PC-9 (cell line): Measurements from ENCODE around the gene HTR2A. TPM values are rescaled to one million over a fixed set of nuclear protein-coding genes. Genes with fewer than 3 reads are reported as not detected.

Source experiments
- BruUV-seq: library from RNA; stranded (reverse); fragments of 400-500 nt; replicated peaks from 2 replicates; lab custom pipeline; 2021; lab: Mats Ljungman, UMichigan
- CTCF ChIA-PET: fragments of 300-600 bp; sonication (Branson Sonifier 250); formaldehyde crosslinking; loops from one replicate; lab custom pipeline; 2022; ENCODE audit warnings: antibody characterized with exemption; lab: Charles Lee
- POLR2A ChIA-PET: fragments of 300-600 bp; sonication (Branson Sonifier 250); formaldehyde crosslinking; loops from one replicate; lab custom pipeline; 2022; ENCODE audit warnings: antibody characterized with exemption; ENCODE audit not compliant: unreplicated experiment; lab: Charles Lee
- DNase-seq, 2 experiments: peaks; one replicate each; pipeline versions ENCODE4 v3.0.0 to v3.0.0-alpha.2; 2015 to 2022; ENCODE audit warnings: mixed read lengths in 1 of 2
- H2AFZ ChIP-seq: fragments of 200-600 bp; sonication (generic); 2 replicates; pipeline ENCODE4 v1.8.1; 2017; ENCODE audit warnings: antibody characterized with exemption
- H3F3A ChIP-seq: fragments of 200-600 bp; sonication (generic); 2 replicates; pipeline ENCODE4 v1.8.1; 2017; ENCODE audit warnings: antibody characterized with exemption, mild to moderate bottlenecking, low read depth; ENCODE audit not compliant: insufficient read depth
- H3K27ac ChIP-seq: fragments of 200-600 bp; sonication (generic); 2 replicates; pipeline ENCODE4 v1.6.1; 2016; ENCODE audit warnings: mixed run types
- H3K27me3 ChIP-seq: fragments of 200-600 bp; sonication (generic); 2 replicates; pipeline ENCODE4 v1.6.1; 2016; ENCODE audit warnings: low read depth, mixed run types; ENCODE audit not compliant: insufficient read depth
- H3K36me3 ChIP-seq: fragments of 200-600 bp; sonication (generic); 2 replicates; pipeline ENCODE4 v1.6.1; 2016; ENCODE audit warnings: low read depth, mixed run types
- H3K4me1 ChIP-seq: fragments of 200-600 bp; sonication (generic); replicated peaks from 2 replicates; pipeline ENCODE4 v1.6.1; 2016; ENCODE audit warnings: mixed run types; ENCODE audit not compliant: insufficient read depth
- H3K4me2 ChIP-seq: fragments of 200-600 bp; sonication (generic); 2 replicates; pipeline ENCODE4 v1.6.1; 2017; ENCODE audit warnings: mixed run types
- H3K4me3 ChIP-seq: fragments of 200-600 bp; sonication (generic); 2 replicates; pipeline ENCODE4 v1.6.1; 2016; ENCODE audit warnings: mixed run types
- H3K79me2 ChIP-seq: fragments of 200-600 bp; sonication (generic); 2 replicates; pipeline ENCODE4 v1.6.1; 2017; ENCODE audit warnings: low read depth, mixed run types
- H3K9me2 ChIP-seq: fragments of 200-600 bp; sonication (generic); 2 replicates; pipeline ENCODE4 v1.8.1; 2017; ENCODE audit warnings: mild to moderate bottlenecking; ENCODE audit not compliant: insufficient read depth
- H3K9me3 ChIP-seq: fragments of 200-600 bp; sonication (generic); 2 replicates; pipeline ENCODE4 v1.8.1; 2016; ENCODE audit warnings: low read depth; ENCODE audit not compliant: insufficient read depth
- H4K20me1 ChIP-seq: fragments of 200-600 bp; sonication (generic); 2 replicates; pipeline ENCODE4 v1.8.1; 2017; ENCODE audit not compliant: insufficient read depth
- CTCF ChIP-seq: fragments of 200-600 bp; sonication (generic); conservative IDR thresholded peaks from 2 replicates; pipeline ENCODE4 v1.6.1; 2017; ENCODE audit warnings: mixed run types, antibody characterized with exemption, mild to moderate bottlenecking, moderate library complexity
- EZH2 ChIP-seq: fragments of 200-600 bp; sonication (generic); IDR thresholded peaks from 2 replicates; pipeline ENCODE4 v1.8.0; 2017; ENCODE audit warnings: antibody characterized with exemption, low read depth
- intact Hi-C: fragments of 100-400 bp; cut with micrococcal nuclease; formaldehyde crosslinking; loops from one replicate; pipeline ENCODE4 v1.10.0; 2022; ENCODE audit not compliant: unreplicated experiment
- total RNA-seq: library from RNA; stranded (reverse); gene quantifications from 2 replicates; pipeline ENCODE4 v1.2.3, GENCODE V29; 2021

HTR2A gene
- total RNA-seq, 1 experiment from 2014 or later, result not detected

GRCh38 chr13:46783504-46783903, 113.3 kb downstream of the HTR2A start:
- H3K4me1 ChIP-seq, result no peaks in the 10 kb centered on the region
- TF ChIP-seq CTCF, result no peak
- no peak for TF ChIP-seq EZH2
- H3K9me3 ChIP-seq, result no peaks in the 10 kb centered on the region
- H3K27me3 ChIP-seq, result no peaks in the 10 kb centered on the region
- H3K79me2 ChIP-seq, result no peaks in the 10 kb centered on the region
- CTCF ChIA-PET, result no interaction called here
- no peak overlapping the region for H3K4me2 ChIP-seq
- H2AFZ ChIP-seq, result no peak overlapping the region
- no peaks in the 10 kb centered on the region for H3F3A ChIP-seq
- H3K4me3 ChIP-seq, result no peak overlapping the region
- no peak for DNase-seq
- intact Hi-C loops, result no loop called here
- peaks cover 25% of the 10 kb centered on the region; the same call in 1 of the 2 replicates for H3K36me3 ChIP-seq
- POLR2A ChIA-PET, result no interaction called here
- BruUV-seq, result no TSS peak
- no peaks in the 10 kb centered on the region for H3K9me2 ChIP-seq
- no peaks in the 10 kb centered on the region for H4K20me1 ChIP-seq
- H3K27ac ChIP-seq, result no peak overlapping the region

GRCh38 chr13:46782691-46783090, 114.2 kb downstream of the HTR2A start:
- Histone ChIP-seq H3K79me2 (no peaks in the 10 kb centered on the region), H3F3A (no peaks in the 10 kb centered on the region), H2AFZ (no peak overlapping the region), H3K36me3 (peaks cover 25% of the 10 kb centered on the region; the same call in 1 of the 2 replicates), H3K4me2 (no peak overlapping the region), H3K27me3 (no peaks in the 10 kb centered on the region), H3K9me3 (no peaks in the 10 kb centered on the region), H3K9me2 (no peaks in the 10 kb centered on the region), H4K20me1 (no peaks in the 10 kb centered on the region), H3K27ac (no peak overlapping the region), H3K4me1 (no peaks in the 10 kb centered on the region), H3K4me3 (no peak overlapping the region)
- DNase-seq, result no peak
- TF ChIP-seq EZH2 (no peak), CTCF (no peak)
- ChIA-PET CTCF (no interaction called here), POLR2A (no interaction called here)
- intact Hi-C loops, result no loop called here
- no TSS peak for BruUV-seq

- ChIA-PET CTCF (no interaction called here), POLR2A (no interaction called here)
- Histone ChIP-seq H2AFZ (no peak overlapping the region), H3K36me3 (peaks cover 25% of the 10 kb centered on the region; the same call in 1 of the 2 replicates), H3K4me3 (no peak overlapping the region), H3K4me1 (no peaks in the 10 kb centered on the region), H3K79me2 (no peaks in the 10 kb centered on the region), H3K9me2 (no peaks in the 10 kb centered on the region), H3K9me3 (no peaks in the 10 kb centered on the region), H3F3A (no peaks in the 10 kb centered on the region), H3K27ac (no peak overlapping the region), H3K4me2 (no peak overlapping the region), H3K27me3 (no peaks in the 10 kb centered on the region), H4K20me1 (no peaks in the 10 kb centered on the region)
- intact Hi-C loops, result no loop called here
- no peak for DNase-seq
- no TSS peak for BruUV-seq
- TF ChIP-seq EZH2 (no peak), CTCF (no peak)
Observed at GRCh38 chr13:46782066-46782465, 114.8 kb downstream of the HTR2A start.

Other genes starting within 250 kb of the HTR2A start
- gene ESD, start 99.9 kb downstream of the HTR2A start, total RNA-seq, result 48.7 and 58.5 TPM in 2 replicates